ENCODE data around the gene NALCN.
"Not testable (repeated sequence)": the region's sequence is repeated elsewhere in the genome, so short reads cannot be mapped to it uniquely, and the experiment has no call there.

NALCN gene

DNA sequence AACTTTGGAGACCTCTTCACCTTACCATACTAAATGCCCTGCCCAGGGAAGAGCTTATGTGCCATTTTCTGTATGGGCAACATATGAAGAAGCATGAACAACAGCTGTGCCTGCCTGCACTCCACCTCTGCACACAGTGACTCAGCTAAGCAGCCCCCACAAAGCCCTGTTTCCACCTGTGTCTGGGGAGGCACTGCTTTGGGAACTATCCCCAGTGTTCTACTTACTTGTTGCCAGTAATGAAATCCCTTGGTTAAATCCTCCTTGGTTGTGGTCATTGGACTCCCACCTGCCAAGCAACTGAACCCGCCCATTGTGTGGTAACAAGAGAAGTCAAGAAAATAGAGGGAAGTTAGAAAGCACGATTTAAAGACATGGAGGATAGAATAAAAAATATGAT lies 84.6 kb downstream of the NALCN start:
- ATAC-seq, result no peak

DNA sequence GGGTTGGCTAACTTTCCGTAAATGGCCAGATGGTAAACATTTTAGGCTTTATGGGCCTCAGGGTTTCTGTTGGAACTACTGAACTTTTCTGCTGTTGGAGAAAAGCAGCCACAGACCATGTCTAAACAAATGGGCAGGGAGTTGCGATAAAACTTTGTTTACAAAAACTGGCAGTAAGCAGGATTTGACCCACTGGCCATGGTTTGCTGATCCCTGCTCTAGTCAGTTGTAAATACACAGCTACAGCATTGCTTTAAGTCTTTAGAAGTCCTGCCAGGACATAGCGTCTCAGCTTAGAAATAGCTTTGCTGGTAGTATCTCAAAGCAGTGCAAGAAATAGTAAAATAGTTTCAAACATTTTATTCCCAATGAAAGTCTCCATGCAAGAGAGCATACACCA lies 88.4 kb downstream of the NALCN start:
- ATAC-seq, result no peak

DNA sequence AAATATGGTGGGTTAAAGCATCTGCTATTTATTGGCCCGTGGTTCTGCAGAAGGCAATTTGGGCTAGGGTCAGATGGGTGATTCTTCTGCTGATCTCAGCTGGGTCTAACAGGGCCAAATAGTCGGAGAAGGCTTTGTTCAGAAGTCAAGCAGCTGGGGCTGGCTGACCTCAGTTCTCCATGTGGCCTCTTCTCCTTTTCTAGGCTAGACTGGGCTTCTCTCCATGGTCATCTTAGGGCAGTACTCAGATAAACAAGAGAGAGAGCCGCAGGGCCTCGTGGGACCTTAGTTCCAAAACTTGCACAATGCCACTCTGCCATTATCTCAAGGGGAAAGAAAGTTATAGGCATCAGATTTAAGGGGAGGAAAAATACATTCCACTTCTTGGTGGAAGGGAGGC lies 89.6 kb downstream of the NALCN start:
- ATAC-seq, result no peak

DNA sequence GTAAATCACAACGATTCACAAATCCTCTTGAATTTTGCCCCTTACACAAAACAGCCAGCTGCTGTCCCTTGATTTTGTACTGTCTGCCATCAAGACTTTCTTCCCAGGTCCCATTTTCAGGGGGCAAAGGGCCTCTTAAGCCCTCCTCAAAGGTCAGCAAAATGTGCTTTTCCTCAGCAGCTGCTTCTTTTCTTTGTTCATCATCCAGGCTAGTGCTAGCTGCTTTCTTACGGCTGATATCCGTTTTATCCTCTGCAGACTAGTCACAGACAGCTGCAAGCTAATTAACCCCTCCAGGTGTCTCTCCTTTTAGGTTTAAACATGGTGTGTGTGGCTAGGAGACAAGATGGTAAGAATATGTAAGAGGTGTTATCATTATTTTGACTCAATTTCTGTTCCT lies 90.9 kb downstream of the NALCN start:
- no peak for ATAC-seq

- ATAC-seq, result no peak
Observed at GRCh38 chr13:101323601-101324000, 92.7 kb downstream of the NALCN start.

GRCh38 chr13:101317986-101318523 lies 98.3 kb downstream of the NALCN start:
- ATAC-seq, result no peak

DNA sequence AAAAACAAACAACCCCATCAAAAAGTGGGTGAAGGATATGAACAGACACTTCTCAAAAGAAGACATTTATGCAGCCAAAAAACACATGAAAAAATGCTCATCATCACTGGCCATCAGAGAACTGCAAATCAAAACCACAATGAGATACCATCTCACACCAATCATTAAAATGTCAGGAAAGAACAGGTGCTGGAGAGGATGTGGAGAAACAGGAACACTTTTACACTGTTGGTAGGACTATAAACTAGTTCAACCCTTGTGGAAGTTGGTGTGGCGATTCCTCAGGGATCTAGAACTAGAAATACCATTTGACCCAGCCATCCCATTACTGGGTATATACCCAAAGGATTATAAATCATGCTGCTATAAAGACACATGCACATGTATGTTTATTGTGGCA lies 102.8 kb downstream of the NALCN start:
- not testable (repeated sequence) for ATAC-seq

DNA sequence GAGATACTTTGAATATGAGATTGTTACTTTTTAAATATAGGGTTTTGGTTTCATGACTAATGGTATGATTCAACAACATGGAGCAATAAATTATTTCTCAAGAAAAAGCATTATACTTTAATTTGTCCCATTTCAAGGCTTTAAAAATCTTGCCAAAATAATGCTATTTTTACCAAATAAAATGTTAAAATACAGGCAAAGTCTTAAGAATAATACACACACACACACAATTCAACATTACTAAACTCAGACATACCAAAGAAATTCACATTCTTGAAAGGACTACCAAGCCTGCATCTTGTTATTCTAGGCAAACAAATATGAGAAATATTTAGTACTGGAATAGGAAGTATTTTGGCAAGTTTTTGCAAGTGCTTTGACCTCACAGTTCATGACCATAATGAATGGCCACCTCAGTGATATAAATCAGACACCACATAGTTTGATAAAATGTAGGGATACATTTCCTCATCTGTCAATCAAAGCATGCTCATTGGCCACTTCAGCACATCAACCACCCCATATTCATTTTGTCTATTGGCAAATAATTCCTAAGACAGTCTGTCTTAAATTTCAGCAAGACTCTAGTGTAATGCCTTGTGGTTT lies 107.2 kb downstream of the NALCN start:
- no peak for ATAC-seq

DNA sequence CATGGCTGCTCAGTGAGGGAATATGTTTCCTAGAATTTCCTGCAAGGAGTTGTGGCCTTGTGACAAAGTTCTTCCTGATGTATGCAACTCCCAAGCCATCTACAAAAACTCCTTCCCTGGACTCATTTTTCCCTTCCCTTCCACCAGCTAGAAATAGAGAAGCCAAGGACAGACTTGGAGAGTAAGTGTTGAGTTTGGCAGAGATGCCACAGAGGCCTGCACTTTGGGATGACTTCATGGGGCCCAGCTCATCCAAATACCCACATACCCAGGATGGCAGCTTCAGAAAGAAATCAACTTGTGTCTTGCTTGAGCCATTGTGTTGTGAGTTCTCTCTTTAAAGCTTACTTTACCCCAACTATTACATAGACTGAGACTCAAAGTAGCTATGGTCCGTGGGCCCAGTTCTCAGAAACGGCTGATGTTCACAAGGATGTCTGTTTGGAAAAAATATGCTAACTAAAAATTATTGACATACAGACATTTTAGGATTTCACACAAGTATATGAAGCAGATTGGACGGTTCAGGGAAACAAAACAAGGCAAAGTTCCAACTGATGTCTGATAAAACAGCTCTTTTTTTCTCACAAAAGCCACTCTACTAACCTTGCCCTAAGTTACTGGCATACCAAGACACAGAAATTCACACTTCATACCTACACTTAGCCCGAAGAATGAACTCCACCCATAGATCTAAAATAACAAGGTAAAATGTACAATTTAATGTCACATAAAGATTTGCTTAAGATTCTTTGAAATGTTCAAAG lies 107.9 kb downstream of the NALCN start:
- ATAC-seq, result no peak

- ATAC-seq, result no peak
Observed at GRCh38 chr13:101307181-101307701, 109.1 kb downstream of the NALCN start.

- no peak for ATAC-seq
Observed at GRCh38 chr13:101306773-101307172, 109.5 kb downstream of the NALCN start.

DNA sequence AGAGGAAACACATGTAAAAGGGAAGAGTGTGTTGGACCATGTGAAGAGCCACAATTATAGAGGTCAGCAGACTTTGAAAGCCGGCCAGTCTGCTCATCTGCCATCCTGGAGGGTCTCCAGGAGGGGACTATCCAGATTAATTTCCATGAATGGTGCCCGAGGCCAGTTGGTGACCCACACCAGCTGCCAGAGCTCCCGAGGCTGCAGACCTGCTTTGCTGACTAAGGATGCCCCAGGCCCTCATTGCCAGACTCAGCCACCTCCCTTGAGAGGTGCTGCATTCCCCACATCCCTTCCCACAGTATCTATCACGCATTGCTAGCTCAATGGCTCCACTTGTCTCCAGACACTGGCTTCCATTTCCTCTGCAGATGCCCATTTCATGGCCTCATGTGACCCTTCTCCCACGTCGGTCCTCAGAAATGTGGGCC lies 110.3 kb downstream of the NALCN start:
- ATAC-seq, result no peak

DNA sequence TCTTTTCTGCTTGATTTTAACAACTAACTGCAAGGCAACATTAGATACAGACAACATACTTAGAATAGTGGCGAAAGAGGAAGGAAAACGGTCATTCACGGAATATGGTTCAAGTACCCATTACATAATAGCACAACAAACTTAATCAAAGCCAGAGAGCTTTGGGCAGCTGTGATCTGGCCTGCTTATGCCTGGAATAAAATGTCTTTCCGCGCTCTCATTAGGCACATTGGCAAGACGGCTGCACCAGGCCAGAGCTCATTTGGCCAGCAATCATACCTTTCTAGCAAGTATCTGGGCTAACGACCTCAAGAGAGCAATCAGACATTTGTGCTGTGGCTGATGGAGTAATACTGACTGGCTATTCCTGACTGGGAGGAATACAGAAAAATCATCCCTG lies 112.8 kb downstream of the NALCN start:
- ATAC-seq, result no peak

DNA sequence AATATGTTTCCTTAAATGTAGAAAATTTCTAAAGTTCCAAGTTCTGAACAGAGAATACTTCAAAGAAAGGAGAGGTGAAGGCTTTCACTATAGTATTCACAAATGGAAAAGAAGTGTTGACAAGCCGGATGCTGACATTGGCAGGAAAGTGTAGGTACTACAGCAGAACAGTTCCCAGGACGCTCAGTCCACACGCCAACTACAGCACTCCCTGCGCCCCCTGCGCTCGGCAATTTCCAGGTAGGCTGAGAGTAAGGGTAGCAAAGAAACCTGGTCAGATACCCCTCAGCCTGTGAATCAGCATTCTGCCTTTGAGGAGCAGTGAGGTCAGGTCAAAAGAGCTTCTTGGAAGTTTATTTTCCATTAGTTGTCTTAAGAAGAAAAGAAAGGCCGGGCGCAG lies 115.3 kb downstream of the NALCN start:
- no peak for ATAC-seq

DNA sequence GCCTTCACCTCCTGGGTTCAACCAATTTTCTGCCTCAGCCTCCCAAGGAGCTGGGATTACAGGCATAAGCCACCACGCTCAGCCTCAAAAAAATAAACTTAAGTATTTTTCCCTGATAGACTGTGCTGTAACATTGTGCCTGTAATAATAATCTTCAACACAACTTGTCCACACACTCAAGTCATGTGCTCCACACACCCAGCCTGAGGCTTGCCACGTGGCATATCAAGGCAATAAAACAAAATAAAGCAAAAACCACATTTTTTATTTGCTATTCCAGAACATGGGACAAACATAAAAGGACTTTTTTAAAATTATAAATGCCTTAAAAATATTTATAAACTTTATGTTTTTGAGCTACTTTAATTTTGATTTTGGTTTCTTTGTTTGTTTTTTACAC lies 115.8 kb downstream of the NALCN start:
- no peak for ATAC-seq

- no peak for ATAC-seq
Observed at GRCh38 chr13:101298517-101298916, 117.8 kb downstream of the NALCN start.

GRCh38 chr13:101297794-101298193 lies 118.5 kb downstream of the NALCN start:
- no peak for ATAC-seq

GRCh38 chr13:101292711-101293110 lies 123.6 kb downstream of the NALCN start:
- ATAC-seq, result no peak

DNA sequence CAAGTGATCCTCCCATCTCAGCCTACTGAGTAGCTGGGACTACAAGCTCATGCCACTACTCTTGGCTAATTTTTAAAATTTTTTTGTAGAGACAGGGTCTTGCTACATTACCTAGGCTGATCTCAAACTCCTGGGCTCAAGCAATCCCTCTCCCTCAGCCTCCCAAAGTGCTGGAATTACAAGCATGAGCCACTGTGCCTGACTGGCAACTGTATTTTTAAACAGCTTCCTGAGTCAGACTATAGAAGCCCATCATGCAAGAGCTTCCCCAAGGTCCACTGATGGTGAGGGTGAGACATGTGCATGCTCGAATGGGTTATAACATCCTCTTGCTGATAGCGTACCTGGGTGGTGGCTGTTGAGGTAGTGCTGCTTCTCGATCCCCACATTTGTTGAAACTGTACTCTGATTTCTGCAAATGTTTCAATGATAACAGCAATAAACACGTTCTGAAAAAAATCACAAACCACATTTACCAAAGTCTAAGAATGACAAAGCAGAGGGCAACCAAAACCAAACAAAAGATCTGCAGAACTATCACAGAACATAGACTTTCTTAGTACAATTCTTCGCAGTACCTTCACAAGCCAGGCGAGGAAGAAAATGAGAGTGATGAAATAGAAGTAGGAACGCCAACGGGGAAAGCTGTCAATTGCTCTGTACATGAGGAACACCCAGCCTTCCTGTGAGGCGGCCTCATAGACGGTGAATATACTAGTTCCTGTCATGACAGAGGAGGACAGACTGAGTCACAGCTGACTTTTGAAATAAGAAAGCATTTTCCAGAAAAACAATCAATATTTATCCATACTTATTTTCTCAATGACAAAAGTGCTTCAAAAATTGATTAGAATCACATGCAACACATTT lies 124.4 kb downstream of the NALCN start:
- ATAC-seq, result no peak

- no peak for ATAC-seq
Observed at GRCh38 chr13:101291206-101291605, 125.1 kb downstream of the NALCN start.

DNA sequence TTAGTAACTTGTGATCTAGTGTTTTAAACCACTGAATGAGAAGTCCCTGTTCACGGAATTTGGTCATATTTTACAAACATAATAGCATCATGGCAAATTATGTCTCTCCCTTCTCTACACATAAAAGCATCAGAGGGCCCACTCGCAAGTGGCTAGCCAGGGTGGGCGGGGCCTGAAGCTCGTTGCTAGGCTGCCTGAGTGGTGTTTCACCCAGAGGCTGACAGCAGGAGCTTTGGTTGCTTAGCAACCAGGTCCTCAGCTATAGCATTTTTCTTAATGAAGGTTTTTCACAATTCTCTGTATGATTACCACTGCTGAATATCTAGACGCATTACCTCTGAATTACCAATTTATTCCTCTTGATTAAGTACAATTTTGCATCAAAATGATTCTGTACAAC lies 126.5 kb downstream of the NALCN start:
- ATAC-seq, result no peak

- no peak for ATAC-seq
Observed at GRCh38 chr13:101283782-101284181, 132.5 kb downstream of the NALCN start.

DNA sequence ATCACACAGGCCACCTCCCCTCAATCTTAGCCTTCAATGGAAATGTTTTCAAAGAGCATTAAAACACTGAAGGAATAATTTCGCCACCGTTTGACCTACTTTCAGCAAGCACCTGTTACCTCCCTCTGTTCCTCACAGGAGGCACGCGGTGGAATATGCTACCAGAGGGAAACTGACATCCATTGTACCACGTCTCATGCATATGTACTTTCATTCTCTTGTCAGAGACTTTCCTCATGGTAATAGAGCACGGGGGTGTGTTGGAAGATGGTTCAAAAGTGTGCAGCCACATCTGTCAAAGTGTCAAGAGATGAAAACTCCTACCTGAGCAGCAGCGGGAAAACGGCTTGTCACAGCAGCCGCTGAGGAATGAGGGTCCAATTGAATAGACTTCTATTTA lies 143.4 kb downstream of the NALCN start:
- ATAC-seq, result no peak
